GM18519 (cell line): Measurements from ENCODE around the gene SAP25.
"Not testable (repeated sequence)": the region's sequence is repeated elsewhere in the genome, so short reads cannot be mapped to it uniquely, and the experiment has no call there.

Experiments used
- ATAC-seq: cut with Tn5 transposase; IDR thresholded peaks from one replicate; pipeline ENCODE4 v1.9.1; 2021; ENCODE audit warnings: mild to moderate bottlenecking, moderate library complexity; ENCODE audit not compliant: unreplicated experiment, low FRiP score

SAP25 gene

GRCh38 chr7:100563100-100563564 is 10.6 kb downstream of the SAP25 start:
- no peak for ATAC-seq

- ATAC-seq: no peak
Observed at GRCh38 chr7:100562195-100563099, 11.3 kb downstream of the SAP25 start.

- ATAC-seq: no peak
Observed at GRCh38 chr7:100561491-100562194, 12.1 kb downstream of the SAP25 start.

GRCh38 chr7:100559127-100559526 is 14.6 kb downstream of the SAP25 start:
- no peak for ATAC-seq

- no peak for ATAC-seq
Observed at GRCh38 chr7:100556541-100556940, 17.2 kb downstream of the SAP25 start.

GRCh38 chr7:100555701-100556100 is 18.0 kb downstream of the SAP25 start:
- no peak for ATAC-seq

GRCh38 chr7:100553032-100553431 is 20.7 kb downstream of the SAP25 start:
- no peak for ATAC-seq

GRCh38 chr7:100552532-100552931 is 21.2 kb downstream of the SAP25 start:
- no peak for ATAC-seq

GRCh38 chr7:100548446-100548845 is 25.3 kb downstream of the SAP25 start:
- ATAC-seq: not testable (repeated sequence)

- ATAC-seq: no peak
Observed at GRCh38 chr7:100547872-100548271, 25.8 kb downstream of the SAP25 start.

- ATAC-seq: no peak
Observed at GRCh38 chr7:100546926-100547800, 26.5 kb downstream of the SAP25 start.

GRCh38 chr7:100546129-100546925 is 27.4 kb downstream of the SAP25 start:
- ATAC-seq: no peak

GRCh38 chr7:100545360-100546128 is 28.2 kb downstream of the SAP25 start:
- peak; percentile 45 for ATAC-seq

- ATAC-seq: no peak
Observed at GRCh38 chr7:100544967-100545359, 28.7 kb downstream of the SAP25 start.

GRCh38 chr7:100544386-100544785 is 29.3 kb downstream of the SAP25 start:
- ATAC-seq: no peak

GRCh38 chr7:100543586-100543985 is 30.1 kb downstream of the SAP25 start:
- no peak for ATAC-seq

- ATAC-seq: not testable (repeated sequence)
Observed at GRCh38 chr7:100541309-100541708, 32.4 kb downstream of the SAP25 start.

GRCh38 chr7:100540073-100540723 is 33.5 kb downstream of the SAP25 start:
- no peak for ATAC-seq
